Right ventricle myocardium inferior (tissue), 1 donor: ENCODE measurements around the gene KIAA0319L. TPM values are rescaled to one million over a fixed set of nuclear protein-coding genes. Genes with fewer than 3 reads are reported as not detected.

ENCODE experiments used
- ATAC-seq: fragments of 200-7000 bp; cut with Tn5 transposase; one replicate; pipeline ENCODE4 v1.9.1; 2020; ENCODE audit warnings: mild to moderate bottlenecking, moderate library complexity
- DNase-seq: peaks from one replicate; pipeline ENCODE4 v3.0.0; 2021; ENCODE audit errors: missing footprints
- intact Hi-C: fragments of 100-400 bp; cut with DNase I; formaldehyde crosslinking; loops from one replicate; pipeline ENCODE4 v1.11.0; 2022
- total RNA-seq: library from RNA; stranded (reverse); fragmentation: NEBNext Ultra II Directional; extraction: Animal tissue kit (Norgen Biotek cat#: 25700); gene quantifications from one replicate; pipeline ENCODE4 v1.2.1, GENCODE V29; 2021
- donor health status: DM: no; HTN: yes; CAD: no; lungs with severe emphysema.

The KIAA0319L gene
- total RNA-seq, 1 donor from 2014 or later: 67.7 TPM

GRCh38 chr1:35437200-35437599 is 120.0 kb downstream of the KIAA0319L start:
- ATAC-seq: no peak
- no peak for DNase-seq
- intact Hi-C loops: no loop called here

- ATAC-seq: no peak
- peak; percentile 50 for DNase-seq
- intact Hi-C loops: no loop called here
These were observed 121.1 kb downstream of the KIAA0319L start for GRCh38 chr1:35436078-35436477.

GRCh38 chr1:35434703-35435102 is 122.5 kb downstream of the KIAA0319L start:
- intact Hi-C loops: no loop called here
- ATAC-seq (no peak), DNase-seq (no peak)

GRCh38 chr1:35433714-35434113 is 123.5 kb downstream of the KIAA0319L start:
- DNase-seq: peak; percentile 70
- intact Hi-C loops: no loop called here
- ATAC-seq: no peak

GRCh38 chr1:35432231-35432630 is 125.0 kb downstream of the KIAA0319L start:
- DNase-seq (no peak), ATAC-seq (no peak)
- intact Hi-C loops: no loop called here

- no peak for ATAC-seq
- no peak for DNase-seq
- intact Hi-C loops: no loop called here
These were observed 126.0 kb downstream of the KIAA0319L start for GRCh38 chr1:35431173-35431599.

- intact Hi-C loops: no loop called here
- DNase-seq (no peak), ATAC-seq (no peak)
These were observed 126.4 kb downstream of the KIAA0319L start for GRCh38 chr1:35430762-35431161.

GRCh38 chr1:35428360-35428759 is 128.8 kb downstream of the KIAA0319L start:
- DNase-seq: no peak
- intact Hi-C loops: no loop called here
- no peak for ATAC-seq

GRCh38 chr1:35426097-35426586 is 131.1 kb downstream of the KIAA0319L start:
- DNase-seq (no peak), ATAC-seq (no peak)
- intact Hi-C loops: no loop called here

GRCh38 chr1:35408925-35409324 is 148.3 kb downstream of the KIAA0319L start:
- ATAC-seq: no peak
- intact Hi-C loops: no loop called here
- DNase-seq: no peak

GRCh38 chr1:35407743-35408142 is 149.5 kb downstream of the KIAA0319L start:
- DNase-seq: no peak
- intact Hi-C loops: no loop called here
- no peak for ATAC-seq

GRCh38 chr1:35406103-35406502 is 151.1 kb downstream of the KIAA0319L start:
- ATAC-seq (no peak), DNase-seq (no peak)
- intact Hi-C loops: no loop called here

- intact Hi-C loops: no loop called here
- no peak for DNase-seq
- ATAC-seq: no peak
These were observed 156.2 kb downstream of the KIAA0319L start for GRCh38 chr1:35401049-35401448.

GRCh38 chr1:35398739-35399138 is 158.5 kb downstream of the KIAA0319L start:
- no peak for ATAC-seq
- intact Hi-C loops: no loop called here

GRCh38 chr1:35394386-35394785 is 162.8 kb downstream of the KIAA0319L start:
- ATAC-seq (no peak), DNase-seq (no peak)
- intact Hi-C loops: no loop called here

More at GRCh38 chr1:35398739-35399138, 158.5 kb downstream of the KIAA0319L start:
- DNase-seq: no peak

GRCh38 chr1:35390600-35391494 is 166.4 kb downstream of the KIAA0319L start:
- no peak for ATAC-seq
- DNase-seq: no peak
- intact Hi-C loops: no loop called here

GRCh38 chr1:35386959-35387358 is 170.2 kb downstream of the KIAA0319L start:
- ATAC-seq (no peak), DNase-seq (no peak)
- intact Hi-C loops: loop anchor here (5.0 kb wide), 1 partner anchor 185 kb away; no protein-coding TSS in a partner anchor

GRCh38 chr1:35386290-35386689 is 170.9 kb downstream of the KIAA0319L start:
- ATAC-seq (no peak), DNase-seq (no peak)
- intact Hi-C loops: loop anchor here (5.0 kb wide), 1 partner anchor 184 kb away; no protein-coding TSS in a partner anchor
